Trophoblast cell (in vitro differentiated cells and primary cell): Measurements from ENCODE around the gene EGR1.

Source experiments
- DNase-seq, 2 donors: peaks; one replicate each; pipeline ENCODE4 v3.0.0-alpha.2; 2016
- H2AFZ ChIP-seq: 2 replicates; pipeline ENCODE4 v1.6.1; 2013; ENCODE audit warnings: low read length, moderate library complexity, mild to moderate bottlenecking; ENCODE audit not compliant: insufficient read depth, poor library complexity
- H2AK5ac ChIP-seq: 2 replicates; pipeline ENCODE4 v1.6.1; 2013; ENCODE audit warnings: mild to moderate bottlenecking, low read length
- H2BK120ac ChIP-seq: 2 replicates; pipeline ENCODE4 v1.6.1; 2013; ENCODE audit warnings: low read length, mild to moderate bottlenecking, moderate library complexity; ENCODE audit not compliant: insufficient read depth, poor library complexity
- H2BK12ac ChIP-seq: 2 replicates; pipeline ENCODE4 v1.6.1; 2013; ENCODE audit warnings: mild to moderate bottlenecking, low read length, moderate library complexity
- H2BK5ac ChIP-seq: 2 replicates; pipeline ENCODE4 v1.6.1; 2013; ENCODE audit warnings: low read length, low read depth, moderate library complexity, mild to moderate bottlenecking; ENCODE audit not compliant: poor library complexity
- H3K14ac ChIP-seq: 2 replicates; pipeline ENCODE4 v1.6.1; 2013; ENCODE audit warnings: mild to moderate bottlenecking, low read length
- H3K18ac ChIP-seq: 2 replicates; pipeline ENCODE4 v1.6.1; 2013; ENCODE audit warnings: mild to moderate bottlenecking, low read length
- H3K23ac ChIP-seq: 2 replicates; pipeline ENCODE4 v1.6.1; 2013; ENCODE audit warnings: low read length
- H3K27ac ChIP-seq: 2 replicates; pipeline ENCODE4 v1.5.1; 2013; ENCODE audit warnings: low read depth, mild to moderate bottlenecking, inconsistent platforms, low read length, moderate library complexity
- H3K27me3 ChIP-seq: 2 replicates; pipeline ENCODE4 v1.6.1; 2013; ENCODE audit warnings: inconsistent platforms, mild to moderate bottlenecking, low read length, moderate library complexity; ENCODE audit not compliant: insufficient read depth
- H3K36me3 ChIP-seq, 2 experiments: 1 replicate in 1 of 2; 2 replicates in 1 of 2; pipeline ENCODE4 v1.6.1; 2013; ENCODE audit warnings: low read length in 2 of 2, mild to moderate bottlenecking in 2 of 2, moderate library complexity in 1 of 2; ENCODE audit not compliant: insufficient read depth in 2 of 2, control insufficient read depth in 1 of 2
- H3K4ac ChIP-seq: 2 replicates; pipeline ENCODE4 v1.6.1; 2013; ENCODE audit warnings: low read depth, mild to moderate bottlenecking, low read length, moderate library complexity
- H3K4me1 ChIP-seq, 2 experiments: 1 replicate in 1 of 2; 2 replicates in 1 of 2; pipeline ENCODE4 v1.6.1; 2013; ENCODE audit warnings: low read length in 2 of 2, mild to moderate bottlenecking in 2 of 2, moderate library complexity in 1 of 2; ENCODE audit not compliant: insufficient read depth in 2 of 2, control insufficient read depth in 1 of 2
- H3K4me2 ChIP-seq: 2 replicates; pipeline ENCODE4 v1.6.1; 2013; ENCODE audit warnings: inconsistent platforms, mild to moderate bottlenecking, low read length, moderate library complexity
- H3K4me3 ChIP-seq: 2 replicates; pipeline ENCODE4 v1.5.1; 2013; ENCODE audit warnings: mild to moderate bottlenecking, low read depth, low read length, inconsistent platforms
- H3K79me1 ChIP-seq: one replicate; pipeline ENCODE4 v1.6.1; 2013; ENCODE audit warnings: low read length
- H3K79me2 ChIP-seq: 2 replicates; pipeline ENCODE4 v1.6.1; 2013; ENCODE audit warnings: low read length, mild to moderate bottlenecking; ENCODE audit not compliant: control insufficient read depth, insufficient read depth, poor library complexity
- H3K9ac ChIP-seq: 2 replicates; pipeline ENCODE4 v1.6.1; 2013; ENCODE audit warnings: mild to moderate bottlenecking, low read length
- H3K9me3 ChIP-seq: 2 replicates; pipeline ENCODE4 v1.6.1; 2013; ENCODE audit warnings: low read depth, mild to moderate bottlenecking, control low read depth, inconsistent platforms, low read length; ENCODE audit not compliant: insufficient read depth
- H4K12ac ChIP-seq: 2 replicates; pipeline ENCODE4 v1.6.1; 2013; ENCODE audit warnings: low read depth, mild to moderate bottlenecking, low read length, moderate library complexity
- H4K8ac ChIP-seq: 2 replicates; pipeline ENCODE4 v1.6.1; 2013; ENCODE audit warnings: low read depth, mild to moderate bottlenecking, low read length, moderate library complexity
- H4K91ac ChIP-seq: one replicate; pipeline ENCODE4 v1.6.1; 2013; ENCODE audit warnings: low read depth, mild to moderate bottlenecking, low read length, moderate library complexity
- whole genome bisulfite sequencing: extraction: QIAGEN DNeasy Blood & Tissue Kit; methylation state at CpG from one replicate; pipeline ENCODE4 v1.1.7; 2013; ENCODE audit warnings: missing lambda C conversion rate; ENCODE audit not compliant: insufficient read length, insufficient coverage; ENCODE audit errors: extremely low coverage; 5-methylcytosine and 5-hydroxymethylcytosine counted together

Gene EGR1

GRCh38 chr5:138450971-138451370 is 14.3 kb upstream of the EGR1 start:
- Histone ChIP-seq H3K4me3 (no peak overlapping the region), H3K9me3 (no peaks in the 10 kb centered on the region), H3K23ac (no peak overlapping the region), H3K27me3 (no peaks in the 10 kb centered on the region), H2AFZ (no peak overlapping the region), H4K8ac (no peak overlapping the region), H3K4me2 (no peak overlapping the region), H2BK12ac (no peak overlapping the region), H3K9ac (no peak overlapping the region), H2BK120ac (no peak overlapping the region), H2AK5ac (no peak overlapping the region), H3K79me2 (no peaks in the 10 kb centered on the region), H3K27ac (no peak overlapping the region), H3K4ac (no peak overlapping the region), H2BK5ac (no peak overlapping the region), H4K12ac (no peak overlapping the region), H3K36me3 (no peaks in the 10 kb centered on the region), H3K79me1 (no peaks in the 10 kb centered on the region), H4K91ac (no peak overlapping the region), H3K18ac (no peak overlapping the region), H3K14ac (no peak overlapping the region), H3K4me1 (no peaks in the 10 kb centered on the region)
- WGBS = no CpG with 5 or more reads among the region's 5 CpGs
- no peak for DNase-seq

DNA sequence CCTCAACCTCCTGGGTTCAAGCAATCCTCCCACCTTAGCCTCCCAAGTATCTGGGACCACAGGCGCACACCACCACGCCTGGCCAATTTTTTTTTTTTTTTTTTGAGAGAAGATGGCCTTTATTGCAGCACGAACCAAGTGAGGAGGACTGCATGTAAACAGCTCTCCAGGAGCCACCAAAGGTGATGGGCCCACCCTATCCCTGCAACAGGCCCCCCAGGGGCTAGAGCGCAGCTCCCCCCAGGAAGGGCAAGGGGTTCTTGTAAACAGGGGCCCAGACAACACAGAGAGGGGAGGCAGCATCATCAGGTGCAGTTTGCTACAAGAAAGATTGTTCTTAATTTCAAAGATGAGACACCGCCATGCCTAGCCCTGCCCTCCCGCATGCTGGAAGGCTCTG is 12.6 kb upstream of the EGR1 start:
- H3K4ac ChIP-seq = no peak overlapping the region
- no peak overlapping the region for H2BK5ac ChIP-seq
- H3K9me3 ChIP-seq = no peaks in the 10 kb centered on the region
- H3K14ac ChIP-seq = no peak overlapping the region
- no peak overlapping the region for H3K18ac ChIP-seq
- H4K8ac ChIP-seq = no peak overlapping the region
- no CpG with 5 or more reads among the region's 6 CpGs for WGBS
- H3K79me2 ChIP-seq = no peaks in the 10 kb centered on the region
- H3K27me3 ChIP-seq = no peaks in the 10 kb centered on the region
- no peak overlapping the region for H3K4me2 ChIP-seq
- H3K4me1 ChIP-seq = no peaks in the 10 kb centered on the region
- no peak overlapping the region for H3K23ac ChIP-seq
- DNase-seq = no peak
- no peak overlapping the region for H3K27ac ChIP-seq
- no peak overlapping the region for H2AK5ac ChIP-seq
- H4K12ac ChIP-seq = no peak overlapping the region
- no peaks in the 10 kb centered on the region for H3K36me3 ChIP-seq
- H3K9ac ChIP-seq = no peak overlapping the region
- H2BK120ac ChIP-seq = no peak overlapping the region
- no peak overlapping the region for H3K4me3 ChIP-seq
- no peaks in the 10 kb centered on the region for H3K79me1 ChIP-seq
- no peak overlapping the region for H4K91ac ChIP-seq
- no peak overlapping the region for H2BK12ac ChIP-seq
- no peak overlapping the region for H2AFZ ChIP-seq

DNA sequence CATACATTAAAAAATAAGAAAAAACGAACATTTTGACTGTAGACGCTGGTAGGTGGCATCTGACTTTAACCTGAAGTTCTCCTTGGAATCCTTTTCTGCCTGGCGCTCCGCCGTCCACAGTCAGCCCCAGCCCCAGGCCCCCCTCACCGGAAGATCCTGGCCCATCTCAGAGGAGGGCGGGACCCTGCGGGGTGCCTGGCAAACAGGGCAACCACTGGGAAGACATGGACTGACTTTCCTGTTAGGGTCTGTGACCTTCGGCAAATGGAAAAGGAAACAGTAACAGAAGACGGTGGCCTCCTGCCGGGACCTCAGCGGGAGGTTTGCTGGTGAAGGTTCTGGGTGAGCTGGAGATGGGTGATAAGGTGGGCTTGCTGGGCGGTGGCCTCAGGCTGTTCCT is 11.7 kb upstream of the EGR1 start:
- Histone ChIP-seq H3K4me3 (no peak overlapping the region), H3K79me2 (no peaks in the 10 kb centered on the region), H3K4ac (no peak overlapping the region), H3K9me3 (no peaks in the 10 kb centered on the region), H2AK5ac (no peak overlapping the region), H3K27me3 (no peaks in the 10 kb centered on the region), H2BK12ac (no peak overlapping the region), H3K14ac (no peak overlapping the region), H3K79me1 (no peaks in the 10 kb centered on the region), H3K4me2 (no peak overlapping the region), H4K91ac (no peak overlapping the region), H2BK120ac (no peak overlapping the region), H4K12ac (no peak overlapping the region), H2AFZ (no peak overlapping the region), H2BK5ac (no peak overlapping the region), H3K27ac (no peak overlapping the region), H3K18ac (no peak overlapping the region), H3K23ac (no peak overlapping the region), H3K4me1 (no peaks in the 10 kb centered on the region), H3K36me3 (no peaks in the 10 kb centered on the region), H3K9ac (no peak overlapping the region), H4K8ac (no peak overlapping the region)
- WGBS = no CpG with 5 or more reads among the region's 13 CpGs
- DNase-seq = no peak

DNA sequence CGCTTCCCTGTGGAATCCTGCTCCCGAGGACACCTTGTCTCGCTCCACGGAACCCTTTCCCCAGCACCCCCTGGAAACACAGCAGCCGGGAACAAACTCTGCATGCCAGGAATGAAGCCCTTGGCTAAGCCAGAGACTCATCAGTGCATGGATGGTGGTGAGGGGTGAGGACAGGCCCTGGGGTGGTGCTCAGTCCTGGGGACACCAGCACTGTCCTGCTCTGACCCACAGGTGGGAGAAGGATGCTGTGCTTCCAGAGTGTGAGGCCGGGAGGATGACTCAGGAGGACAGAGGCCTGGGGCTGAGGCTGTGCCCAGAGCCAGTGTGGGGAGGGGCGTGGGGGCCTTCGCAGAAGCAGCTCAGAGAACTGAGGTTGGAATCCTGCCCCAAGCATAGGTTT is 11.2 kb upstream of the EGR1 start:
- H3K27ac ChIP-seq = no peak overlapping the region

More for the DNA sequence above, 11.2 kb upstream of the EGR1 start:
- no peaks in the 10 kb centered on the region for H3K27me3 ChIP-seq
- H3K9me3 ChIP-seq = no peaks in the 10 kb centered on the region
- H3K4ac ChIP-seq = no peak overlapping the region
- H2BK12ac ChIP-seq = no peak overlapping the region
- no peaks in the 10 kb centered on the region for H3K79me2 ChIP-seq
- H2AFZ ChIP-seq = no peak overlapping the region
- H3K79me1 ChIP-seq = no peaks in the 10 kb centered on the region
- no peak overlapping the region for H3K23ac ChIP-seq
- H3K18ac ChIP-seq = no peak overlapping the region
- no peaks in the 10 kb centered on the region for H3K36me3 ChIP-seq
- no peak overlapping the region for H3K9ac ChIP-seq
- no peak overlapping the region for H2BK120ac ChIP-seq
- no peak for DNase-seq
- H2AK5ac ChIP-seq = no peak overlapping the region
- no peak overlapping the region for H4K12ac ChIP-seq
- no peak overlapping the region for H3K4me2 ChIP-seq
- H2BK5ac ChIP-seq = no peak overlapping the region
- no CpG with 5 or more reads among the region's 8 CpGs for WGBS
- no peaks in the 10 kb centered on the region for H3K4me1 ChIP-seq
- no peak overlapping the region for H3K4me3 ChIP-seq
- H3K14ac ChIP-seq = no peak overlapping the region
- H4K8ac ChIP-seq = no peak overlapping the region
- H4K91ac ChIP-seq = no peak overlapping the region
